Uterus (tissue), 2 donors: ENCODE measurements around the gene TNFRSF14.

Source experiments
- POLR2A ChIP-seq, 2 donors: fragments of 450-650 bp; IDR thresholded peaks; one replicate each; pipeline ENCODE4 v1.6.1; 2016; ENCODE audit warnings: antibody characterized with exemption in 2 of 2, mild to moderate bottlenecking in 1 of 2, moderate library complexity in 1 of 2
- TF ChIP-seq, protein P1 (sequence below), 4 experiments: fragments of 200-600 bp in 2 of 4; fragments of 450-650 bp in 2 of 4; sonication (generic) in 2 of 4; IDR thresholded peaks; one replicate each; pipeline ENCODE4 v1.5.1; 2016 to 2019; ENCODE audit warnings: antibody characterized with exemption in 4 of 4, mild to moderate bottlenecking in 2 of 4, moderate library complexity in 1 of 4

DNA sequence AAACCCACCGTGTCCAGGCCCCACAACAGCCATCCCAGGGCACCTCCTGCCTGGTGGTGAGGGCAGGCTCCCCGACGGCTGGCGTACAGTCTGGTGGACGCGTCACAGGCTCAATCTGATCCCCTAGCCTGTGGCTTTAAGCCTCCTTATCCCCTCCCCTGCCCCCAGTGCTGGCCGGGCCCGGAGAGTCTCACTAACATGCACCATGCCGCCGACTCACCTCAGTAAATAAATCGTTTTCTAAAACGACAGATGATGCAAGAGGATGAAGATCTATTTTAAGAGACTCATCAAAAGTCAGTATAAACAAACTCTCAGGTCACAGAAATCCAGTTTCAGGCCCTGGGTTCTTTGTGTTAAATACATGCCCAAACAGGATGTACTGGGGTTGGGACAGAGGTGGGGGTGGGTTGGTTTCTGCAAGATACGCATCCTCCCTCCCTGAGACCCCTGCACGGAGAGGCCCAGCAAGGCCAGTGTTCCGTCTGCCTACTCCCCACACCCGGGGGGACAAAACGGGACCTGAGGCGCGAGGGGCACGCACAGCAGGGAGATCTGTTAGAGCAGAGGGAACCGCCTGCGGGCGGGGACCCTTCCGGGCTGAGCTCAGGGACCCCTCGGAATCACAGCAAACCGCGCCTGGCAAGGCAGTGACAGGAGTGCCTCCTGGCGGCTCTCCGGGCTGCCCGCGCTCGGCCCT is 32.8 kb upstream of the TNFRSF14 start:
- no peak for TF ChIP-seq POLR2A (IDR thresholded peaks at IDR 0.05)
- TF ChIP-seq, protein P1, sequence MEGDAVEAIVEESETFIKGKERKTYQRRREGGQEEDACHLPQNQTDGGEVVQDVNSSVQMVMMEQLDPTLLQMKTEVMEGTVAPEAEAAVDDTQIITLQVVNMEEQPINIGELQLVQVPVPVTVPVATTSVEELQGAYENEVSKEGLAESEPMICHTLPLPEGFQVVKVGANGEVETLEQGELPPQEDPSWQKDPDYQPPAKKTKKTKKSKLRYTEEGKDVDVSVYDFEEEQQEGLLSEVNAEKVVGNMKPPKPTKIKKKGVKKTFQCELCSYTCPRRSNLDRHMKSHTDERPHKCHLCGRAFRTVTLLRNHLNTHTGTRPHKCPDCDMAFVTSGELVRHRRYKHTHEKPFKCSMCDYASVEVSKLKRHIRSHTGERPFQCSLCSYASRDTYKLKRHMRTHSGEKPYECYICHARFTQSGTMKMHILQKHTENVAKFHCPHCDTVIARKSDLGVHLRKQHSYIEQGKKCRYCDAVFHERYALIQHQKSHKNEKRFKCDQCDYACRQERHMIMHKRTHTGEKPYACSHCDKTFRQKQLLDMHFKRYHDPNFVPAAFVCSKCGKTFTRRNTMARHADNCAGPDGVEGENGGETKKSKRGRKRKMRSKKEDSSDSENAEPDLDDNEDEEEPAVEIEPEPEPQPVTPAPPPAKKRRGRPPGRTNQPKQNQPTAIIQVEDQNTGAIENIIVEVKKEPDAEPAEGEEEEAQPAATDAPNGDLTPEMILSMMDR (IDR thresholded peaks at IDR 0.05): no peak
